ENCODE results near the gene LIPT2.

The LIPT2 gene

DNA sequence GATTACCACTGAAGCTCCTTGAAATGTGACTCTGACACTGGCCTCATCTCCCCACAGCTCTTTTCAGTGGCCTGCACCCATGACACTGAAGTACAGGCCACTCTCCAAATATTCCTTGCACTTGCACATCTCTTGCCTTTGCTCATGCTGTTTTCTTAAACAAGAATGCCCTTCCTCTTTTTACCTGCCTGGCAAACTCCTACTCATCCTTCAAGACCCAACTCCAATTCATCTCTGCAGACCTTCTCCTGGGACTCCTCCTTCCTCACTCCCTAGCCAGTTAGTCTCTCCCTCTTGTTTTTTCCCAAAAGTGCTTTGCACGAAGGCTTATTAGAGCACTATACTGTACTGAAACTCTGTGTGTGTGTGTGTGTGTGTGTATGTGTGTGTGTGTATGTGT is 28.8 kb downstream of the LIPT2 start:
- DNase-seq = no peak

DNA sequence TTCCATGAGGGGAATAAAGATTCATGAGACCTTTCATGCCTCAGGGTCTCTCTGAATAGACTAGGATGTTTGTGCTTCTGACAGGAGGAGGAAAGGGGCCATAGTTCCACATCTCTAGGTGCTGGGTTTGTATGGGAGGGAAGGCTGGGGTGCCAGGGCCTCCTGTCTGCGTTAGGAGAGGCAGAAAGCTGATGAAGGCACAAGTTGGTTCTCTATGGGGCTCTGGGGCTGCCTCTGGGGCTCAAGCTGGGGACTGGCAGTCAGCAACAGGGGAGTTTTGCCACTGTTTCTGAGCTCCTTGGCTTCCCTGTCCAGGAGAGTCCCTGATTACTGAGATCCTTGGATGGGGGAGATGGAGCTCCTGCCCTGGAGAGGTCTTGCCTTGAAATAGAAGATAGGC is 30.3 kb downstream of the LIPT2 start:
- no peak for DNase-seq

DNA sequence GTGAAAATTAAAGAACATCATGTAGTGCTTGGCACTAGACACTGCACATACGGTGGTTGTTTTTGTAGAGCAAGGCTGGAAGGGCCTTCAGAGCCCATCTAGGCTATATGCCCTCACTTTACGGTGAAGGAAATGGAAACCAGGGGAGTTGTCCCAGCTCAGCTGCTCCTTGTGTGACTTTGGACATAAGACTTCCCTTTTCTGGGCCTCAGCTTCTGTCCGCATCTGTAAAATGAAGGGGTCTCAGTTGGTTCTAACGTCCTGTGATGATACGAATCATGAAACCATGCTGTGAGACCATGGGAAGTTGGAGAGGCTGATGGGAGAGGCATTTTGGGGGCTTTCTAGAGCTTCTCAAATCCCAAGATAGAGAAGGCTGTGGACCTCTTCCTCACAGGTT is 30.9 kb downstream of the LIPT2 start:
- DNase-seq = no peak

DNA sequence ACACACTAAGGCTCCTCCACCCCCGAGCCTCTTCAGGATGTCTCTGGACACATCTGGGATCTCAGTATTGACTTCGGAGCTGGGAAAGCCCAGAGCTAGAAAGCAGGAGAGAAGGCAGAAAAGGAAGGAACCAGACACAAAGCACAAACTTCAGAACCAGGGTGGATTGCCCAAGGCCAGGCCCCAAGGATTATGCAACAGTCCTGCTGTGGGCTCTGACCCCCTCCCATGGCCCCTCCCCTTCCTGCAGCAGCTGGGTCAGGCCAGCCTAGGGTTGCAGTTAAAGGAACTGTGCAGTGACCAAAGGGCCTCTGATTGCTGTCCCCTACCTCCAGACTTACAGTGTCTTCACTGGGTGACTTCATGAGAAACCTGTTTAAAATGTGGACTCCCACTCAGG is 31.5 kb downstream of the LIPT2 start:
- DNase-seq = no peak

DNA sequence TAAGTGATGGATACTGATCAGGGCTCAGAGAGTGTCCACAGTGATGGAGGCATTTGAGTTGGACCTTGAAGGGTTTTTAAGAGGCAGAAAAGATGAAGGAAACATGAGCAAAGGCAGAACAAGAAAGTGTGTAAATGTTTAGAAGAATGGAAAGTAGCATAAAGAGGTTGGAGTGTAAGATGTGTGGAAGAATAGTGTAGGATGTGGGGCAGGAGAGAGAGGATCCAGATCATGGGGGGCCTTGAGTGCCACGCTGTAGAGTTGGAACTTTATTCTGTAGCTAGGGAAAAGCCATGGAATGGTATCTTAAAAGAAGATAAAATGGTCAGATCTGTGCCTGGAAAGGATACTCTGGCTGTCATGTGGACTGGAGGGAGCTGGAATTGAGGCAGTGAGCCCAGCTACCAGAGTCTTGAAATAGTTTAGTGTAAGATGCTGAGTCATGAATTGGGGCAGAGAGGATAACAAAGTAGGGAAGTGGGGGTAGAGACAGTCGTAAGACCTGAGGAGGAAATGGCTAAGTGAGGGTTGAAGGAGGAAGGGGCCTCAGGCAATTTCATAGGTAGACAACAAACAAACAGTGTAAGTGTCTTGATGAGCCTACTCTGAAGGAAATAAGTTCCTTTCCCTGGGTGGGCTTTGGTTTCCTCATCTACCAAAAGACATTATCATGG is 32.9 kb downstream of the LIPT2 start:
- DNase-seq = no peak

DNA sequence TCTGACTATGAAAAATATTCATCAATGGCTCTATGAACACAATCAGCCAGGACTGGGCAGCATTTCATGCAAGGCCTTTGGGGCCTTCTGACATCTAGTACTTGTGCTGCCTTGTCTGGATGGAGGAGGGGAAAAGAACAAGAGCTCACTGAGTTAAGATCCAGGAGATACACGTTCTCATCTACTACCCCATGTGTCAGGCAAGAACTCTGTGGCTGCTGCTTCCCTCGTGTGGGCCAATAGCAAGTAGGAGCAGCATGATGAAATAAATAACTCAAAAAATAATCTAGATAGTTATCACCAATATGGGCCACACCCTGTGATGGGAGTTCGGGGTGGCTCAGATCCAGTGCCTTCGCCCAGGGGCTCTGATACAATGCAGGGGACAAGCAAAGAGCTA is 33.5 kb downstream of the LIPT2 start:
- DNase-seq = no peak

DNA sequence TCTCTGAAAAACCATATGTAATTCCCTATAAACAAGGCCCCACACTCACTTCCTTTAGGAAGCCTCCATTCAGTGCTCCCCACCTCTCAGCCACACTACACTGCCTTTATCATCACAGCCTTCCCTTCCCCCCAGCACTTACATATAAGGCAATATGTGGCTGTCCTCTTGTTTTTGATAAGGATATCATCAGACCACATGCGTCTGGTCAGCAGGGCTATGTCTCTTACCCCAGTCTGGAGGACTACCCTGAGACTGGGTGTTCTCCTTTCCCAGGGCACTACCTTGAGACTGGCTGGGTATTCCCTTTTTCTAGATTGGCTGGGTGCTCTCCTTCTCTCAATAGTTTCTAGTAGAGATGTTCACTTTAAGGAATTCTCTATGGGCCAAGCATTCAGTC is 33.9 kb downstream of the LIPT2 start:
- DNase-seq = no peak

DNA sequence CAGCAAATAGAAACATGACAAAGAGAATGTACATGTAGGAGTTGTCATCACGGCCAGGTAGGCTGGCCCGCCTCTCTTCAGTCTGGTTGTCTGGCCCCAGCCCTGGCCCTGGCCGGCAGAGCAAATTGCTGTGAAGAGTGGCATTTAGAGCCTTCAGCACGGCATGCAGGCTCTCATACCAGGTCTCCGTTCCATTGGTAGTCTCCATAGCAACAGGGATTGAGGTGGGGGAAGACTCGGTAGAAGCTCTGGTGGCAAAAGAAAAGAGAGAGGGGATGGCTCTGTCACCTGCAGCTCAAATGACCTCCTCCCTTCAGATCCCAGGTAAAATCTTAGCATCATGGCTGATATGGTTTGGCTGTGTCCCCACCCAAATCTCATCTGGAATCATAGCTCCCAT is 36.2 kb downstream of the LIPT2 start:
- no peak for DNase-seq

DNA sequence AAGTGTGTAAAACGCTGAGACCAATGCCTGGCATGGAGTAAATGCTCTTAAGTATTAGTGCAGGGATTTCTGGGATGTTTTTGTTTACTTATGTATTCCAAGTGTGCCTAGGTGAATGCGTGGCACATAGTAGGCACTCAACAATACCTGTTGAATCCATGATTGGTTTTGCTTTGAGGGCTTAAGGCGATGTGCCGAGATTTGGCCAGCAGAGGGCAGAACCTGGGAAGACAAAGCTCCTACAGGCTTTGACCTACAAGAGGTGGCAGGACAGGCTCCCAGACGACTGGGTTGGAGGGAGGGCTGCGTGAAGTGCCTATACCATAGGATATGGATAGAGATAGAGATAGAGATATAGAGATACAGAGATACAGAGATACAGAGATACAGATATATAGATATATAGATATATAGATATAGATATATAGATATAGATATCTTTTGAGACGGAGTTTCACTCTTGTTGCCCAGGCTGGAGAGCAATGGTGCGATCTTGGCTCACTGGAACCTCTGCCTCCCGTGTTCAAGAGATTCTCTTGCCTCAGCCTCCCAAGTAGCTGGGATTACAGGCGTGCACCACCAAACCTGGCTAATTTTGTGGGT is 40.0 kb downstream of the LIPT2 start:
- peak; percentile 17 for DNase-seq

DNA sequence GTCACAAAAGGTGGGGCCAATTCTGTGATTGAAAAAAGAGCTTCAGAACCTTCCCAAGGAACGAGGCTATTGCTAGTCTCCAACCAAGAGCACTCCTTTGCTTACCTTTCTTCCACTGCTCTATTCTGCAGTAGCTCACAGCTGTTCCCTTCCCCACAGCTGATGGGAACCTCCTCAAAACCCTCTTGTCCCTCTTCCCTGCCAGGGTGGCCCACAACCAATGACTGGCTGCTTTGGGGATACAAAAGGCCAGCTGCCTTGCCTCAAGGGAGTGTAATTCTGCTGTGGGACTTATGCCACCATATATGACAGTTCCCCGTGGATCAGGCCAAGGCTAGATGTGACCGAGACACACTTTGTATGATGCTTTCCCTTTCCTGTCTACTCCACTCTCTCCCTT is 41.2 kb downstream of the LIPT2 start:
- no peak for DNase-seq

DNA sequence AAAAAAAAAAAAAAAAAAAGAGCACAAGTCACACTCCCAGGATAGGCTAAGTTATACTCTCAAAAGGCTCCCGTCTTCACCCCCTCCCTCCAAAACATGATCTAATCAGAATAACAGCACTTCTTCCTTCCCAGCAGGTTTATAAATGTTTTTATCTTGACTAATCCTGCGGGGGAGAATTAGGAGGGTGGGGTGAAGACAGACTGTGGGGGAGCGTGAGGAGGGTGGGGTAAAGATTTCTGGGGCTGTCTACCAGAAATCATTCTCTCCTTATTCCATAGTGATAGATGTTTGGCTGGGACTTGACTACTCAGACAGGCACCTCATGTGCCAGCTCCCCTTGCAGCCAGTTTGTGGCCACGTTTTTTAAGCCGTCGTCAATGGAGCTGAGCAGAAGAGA is 43.2 kb downstream of the LIPT2 start:
- DNase-seq = no peak

DNA sequence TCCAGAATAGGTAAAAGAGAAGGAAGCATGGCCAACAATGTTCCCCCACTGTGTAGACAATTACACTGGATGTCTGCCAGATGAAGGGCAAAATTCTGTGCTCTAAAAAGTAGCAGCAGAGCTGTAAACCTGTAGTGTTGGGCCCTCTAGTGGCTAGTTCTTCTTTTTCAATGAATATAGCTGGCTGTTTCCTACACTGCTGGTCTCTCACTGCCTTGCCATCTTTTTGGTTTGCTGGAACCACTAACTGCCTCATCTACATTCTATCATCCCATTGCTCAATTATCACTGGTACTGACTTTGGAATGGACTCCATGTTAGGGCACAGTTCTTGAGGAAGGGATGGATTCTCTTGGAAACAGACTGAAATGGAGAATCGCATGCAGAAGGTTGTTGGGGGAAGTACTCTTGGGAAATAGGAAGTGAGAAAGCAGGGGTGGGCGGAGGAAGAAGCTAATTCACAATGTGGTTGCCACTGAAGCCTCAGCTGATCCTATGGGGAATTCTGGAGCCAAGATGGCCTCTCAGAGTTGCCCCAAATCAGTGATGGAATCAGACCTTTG is 44.1 kb downstream of the LIPT2 start:
- DNase-seq = peak; percentile 61

DNA sequence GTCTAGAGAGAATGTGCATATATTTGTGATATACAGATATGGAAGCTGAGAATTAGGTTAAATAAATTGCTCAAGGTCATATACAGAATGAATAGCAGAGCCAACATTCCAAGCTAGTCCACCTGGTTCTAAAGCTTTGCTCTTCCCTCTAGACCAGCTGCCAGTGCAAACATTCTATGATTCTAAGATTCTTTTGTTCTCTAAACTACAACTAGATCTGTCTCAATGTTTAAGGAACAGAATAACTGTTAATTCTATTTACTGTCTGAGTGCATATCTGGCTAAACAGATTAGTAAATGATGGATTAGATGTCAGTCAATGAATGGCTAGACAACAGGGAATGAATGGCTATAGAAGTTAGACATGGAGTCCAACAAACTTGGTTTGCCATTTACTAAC is 45.8 kb downstream of the LIPT2 start:
- DNase-seq = no peak

DNA sequence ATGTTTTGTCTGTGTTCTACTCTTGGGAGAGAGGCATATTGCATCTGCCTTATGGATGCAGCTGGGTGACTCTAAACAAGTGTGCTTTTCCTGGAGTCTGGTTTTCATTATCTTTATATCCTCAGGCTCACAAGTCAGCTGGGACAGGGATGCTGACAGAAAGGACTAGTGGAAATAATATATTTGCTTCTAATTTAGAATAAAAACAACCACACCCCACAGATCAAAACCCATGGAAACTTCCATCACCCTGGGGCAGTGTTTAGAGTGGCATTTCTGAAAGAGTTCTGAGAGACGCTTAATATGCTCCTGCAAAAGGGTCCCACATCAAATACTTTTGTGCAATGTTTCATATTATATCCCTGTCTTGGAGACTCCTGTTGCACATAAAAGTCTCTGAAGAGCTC is 47.0 kb downstream of the LIPT2 start:
- DNase-seq = no peak

DNA sequence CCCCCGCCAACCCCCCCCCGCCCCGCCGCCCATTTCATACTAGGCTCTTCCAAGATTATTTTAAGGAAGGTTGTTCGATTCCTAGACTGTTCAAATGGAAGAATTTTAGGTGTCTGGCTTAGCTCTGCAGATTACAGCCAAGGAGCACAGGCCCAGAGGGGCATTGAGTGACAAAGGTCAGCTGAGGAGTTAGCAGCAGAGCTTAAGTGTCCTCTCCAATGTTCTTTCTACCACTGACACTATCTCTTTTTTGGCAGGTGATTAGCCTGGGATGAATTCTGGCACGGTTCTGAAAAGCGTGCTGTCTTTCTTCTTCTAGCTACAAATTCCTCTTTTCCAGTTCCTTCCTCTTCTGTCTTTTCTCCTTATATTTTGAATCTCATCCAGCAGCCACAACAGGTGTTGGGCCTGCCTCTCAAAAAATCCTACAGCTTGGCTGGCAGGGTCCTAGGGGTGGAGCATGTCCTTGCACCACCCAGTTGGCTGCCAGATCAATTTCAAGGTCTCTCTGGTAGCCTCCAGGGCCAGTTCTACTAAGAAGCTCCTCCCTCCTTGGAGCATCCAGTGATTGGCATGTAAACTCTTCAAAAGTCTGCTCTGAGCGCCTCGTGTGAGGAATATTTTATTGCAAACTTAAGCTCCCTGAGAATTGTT is 49.2 kb downstream of the LIPT2 start:
- DNase-seq = no peak

DNA sequence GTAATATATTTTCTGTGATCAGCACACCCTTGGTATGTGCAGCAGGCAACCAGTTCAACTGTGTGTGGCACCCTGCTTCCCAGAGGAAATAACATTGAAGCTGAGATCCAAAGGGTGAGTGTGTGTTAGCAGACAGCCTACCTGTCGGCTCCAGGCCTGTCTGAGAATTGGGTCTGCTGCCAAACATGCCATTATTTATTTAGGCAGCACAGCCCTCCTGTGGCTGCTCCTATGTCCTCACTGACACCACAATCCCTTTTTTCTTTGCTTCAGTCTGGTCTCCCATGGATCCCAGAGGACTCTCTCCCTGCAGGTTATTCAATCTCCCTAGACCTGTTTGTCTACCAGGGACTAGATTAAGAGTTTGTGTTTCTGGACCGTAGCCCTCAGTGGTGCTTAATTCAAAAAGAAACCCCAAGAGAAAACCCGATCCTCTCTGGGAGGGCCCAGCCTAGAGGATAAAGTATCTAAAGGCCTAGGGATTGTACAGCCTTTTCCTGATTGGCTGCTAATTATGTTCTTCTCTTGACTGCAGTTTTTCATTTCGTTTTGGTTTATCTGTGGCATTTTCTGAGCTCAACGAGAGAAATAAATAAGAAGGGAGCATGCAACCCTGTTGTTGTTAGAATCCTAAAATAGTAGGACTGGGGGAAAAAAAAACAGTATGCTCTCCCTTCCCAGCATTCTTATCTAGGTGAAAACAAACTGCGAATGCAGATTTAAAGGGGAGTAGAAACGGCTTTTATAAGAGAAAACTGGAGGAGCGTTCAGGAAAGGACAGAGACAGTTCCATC is 50.3 kb downstream of the LIPT2 start:
- peak; percentile 56 for DNase-seq

DNA sequence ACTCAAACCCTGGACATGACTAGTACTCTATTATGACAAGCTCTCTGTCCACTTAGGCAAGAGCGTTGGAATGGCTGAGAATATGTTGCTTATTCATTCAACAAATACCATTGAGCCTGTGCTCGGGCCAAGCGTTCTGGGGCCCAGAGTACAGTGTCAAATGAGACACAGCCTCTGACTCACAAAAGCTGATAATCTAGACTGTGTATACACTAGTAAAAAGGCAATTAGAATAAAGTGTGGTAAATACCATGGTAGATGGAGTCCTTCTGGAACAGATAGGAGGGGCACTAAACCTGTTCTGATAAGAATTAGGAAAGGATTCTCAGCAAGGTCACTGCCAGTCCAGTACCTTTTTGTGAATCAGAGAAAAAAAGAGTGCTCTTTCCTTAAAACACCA is 50.9 kb downstream of the LIPT2 start:
- DNase-seq = no peak
